ENCODE data around the gene PRKD1.

PRKD1 gene

GRCh38 chr14:29853272-29853671 lies 74.4 kb downstream of the PRKD1 start (continued):
- TF ChIP-seq ZNF565 (CRISPR knock-in tag; conservative IDR thresholded peaks at IDR 0.05; ENCODE audit: low read depth) (no peak), ZFP30 (CRISPR knock-in tag; IDR thresholded peaks at IDR 0.05) (no peak), OSR1 (CRISPR knock-in tag; IDR thresholded peaks at IDR 0.05) (no peak), ARNTL (CRISPR knock-in tag; IDR thresholded peaks at IDR 0.05; ENCODE audit: borderline replicate concordance, low read depth) (no peak), PATZ1 (CRISPR knock-in tag; IDR thresholded peaks at IDR 0.05; ENCODE audit: borderline replicate concordance) (no peak)

- no peak for TF ChIP-seq CREB5 (CRISPR knock-in tag; IDR thresholded peaks at IDR 0.05; ENCODE audit: low read depth)
- TF ChIP-seq PPARA (CRISPR knock-in tag; IDR thresholded peaks at IDR 0.05; ENCODE audit: borderline replicate concordance): no peak
- TF ChIP-seq ZNF8 (CRISPR knock-in tag; IDR thresholded peaks at IDR 0.05): no peak
- TF ChIP-seq TOX (CRISPR knock-in tag; IDR thresholded peaks at IDR 0.05; ENCODE audit: borderline replicate concordance): no peak
- no peak for TF ChIP-seq POU6F1 (CRISPR knock-in tag; IDR thresholded peaks at IDR 0.05; ENCODE audit: borderline replicate concordance, low read depth)
- no peak for TF ChIP-seq TCF4 (CRISPR knock-in tag; IDR thresholded peaks at IDR 0.05; ENCODE audit: borderline replicate concordance)
- no peak for TF ChIP-seq ESRRG (CRISPR knock-in tag; IDR thresholded peaks at IDR 0.05)
- TF ChIP-seq PATZ1 (CRISPR knock-in tag; IDR thresholded peaks at IDR 0.05; ENCODE audit: borderline replicate concordance): no peak
- no peak for TF ChIP-seq OSR1 (CRISPR knock-in tag; IDR thresholded peaks at IDR 0.05)
- no peak for TF ChIP-seq ZC3H10 (CRISPR knock-in tag; IDR thresholded peaks at IDR 0.05)
- no peak for TF ChIP-seq ZNF565 (CRISPR knock-in tag; conservative IDR thresholded peaks at IDR 0.05; ENCODE audit: low read depth)
- TF ChIP-seq ZFP3 (CRISPR knock-in tag; IDR thresholded peaks at IDR 0.05): no peak
- TF ChIP-seq CSRNP3 (CRISPR knock-in tag; IDR thresholded peaks at IDR 0.05): no peak
- no peak for ATAC-seq
These were observed 76.2 kb downstream of the PRKD1 start for GRCh38 chr14:29851397-29851796.

GRCh38 chr14:29847056-29847380 lies 80.6 kb downstream of the PRKD1 start:
- TF ChIP-seq GLIS3 (CRISPR knock-in tag; IDR thresholded peaks at IDR 0.05) (no peak), ZFP30 (CRISPR knock-in tag; IDR thresholded peaks at IDR 0.05) (no peak), CSRNP3 (CRISPR knock-in tag; IDR thresholded peaks at IDR 0.05) (no peak), TSHZ2 (CRISPR knock-in tag; IDR thresholded peaks at IDR 0.05) (no peak), ISL1 (CRISPR knock-in tag; IDR thresholded peaks at IDR 0.05) (no peak)
- no peak for ATAC-seq

Data from SK-N-SH treated with all-trans-retinoic acid at 6 μM for 48 hours (cell line).